A673 (cell line): Measurements from ENCODE around the gene RETREG3. TPM values are rescaled to one million over a fixed set of nuclear protein-coding genes. Genes with fewer than 3 reads are reported as not detected.
A peak's percentile ranks its signal among the peaks of the same experiment; 100 is the strongest.

Experiments
- BruUV-seq: library from RNA; stranded (reverse); fragments of 400-500 nt; replicated peaks from 2 replicates; lab custom pipeline; 2021; lab: Mats Ljungman, UMichigan
- CTCF ChIA-PET: fragments of 300-600 bp; sonication (Branson Sonifier 250); formaldehyde crosslinking; loops from one replicate; lab custom pipeline; 2022; ENCODE audit warnings: antibody characterized with exemption; lab: Charles Lee
- POLR2A ChIA-PET: fragments of 300-600 bp; sonication (Branson Sonifier 250); formaldehyde crosslinking; loops from one replicate; lab custom pipeline; 2022; ENCODE audit warnings: antibody characterized with exemption; ENCODE audit not compliant: low non-redundant PET; lab: Charles Lee
- DNase-seq: peaks from one replicate; pipeline ENCODE4 v3.0.0-alpha.2; 2015; ENCODE audit warnings: low spot score
- H3K27ac ChIP-seq: fragments of 200-600 bp; sonication (generic); 2 replicates; pipeline ENCODE4 v1.5.1; 2016; ENCODE audit warnings: mixed run types, low read depth, mild to moderate bottlenecking, mixed read lengths, antibody characterized with exemption, low read length; ENCODE audit not compliant: poor library complexity, severe bottlenecking
- H3K27me3 ChIP-seq: fragments of 200-600 bp; sonication (generic); replicated peaks from 2 replicates; pipeline ENCODE4 v1.6.1; 2017; ENCODE audit warnings: mixed run types, low read depth, mild to moderate bottlenecking, mixed read lengths, antibody characterized with exemption, low read length; ENCODE audit not compliant: insufficient read depth, poor library complexity
- H3K36me3 ChIP-seq: fragments of 200-600 bp; sonication (generic); 2 replicates; pipeline ENCODE4 v1.6.1; 2016; ENCODE audit warnings: mixed run types, mild to moderate bottlenecking, mixed read lengths, antibody characterized with exemption, low read length; ENCODE audit not compliant: insufficient read depth, poor library complexity, severe bottlenecking
- H3K4me1 ChIP-seq: fragments of 200-600 bp; sonication (generic); 2 replicates; pipeline ENCODE4 v1.6.1; 2017; ENCODE audit warnings: mixed run types, mild to moderate bottlenecking, mixed read lengths, antibody characterized with exemption, low read length; ENCODE audit not compliant: insufficient read depth, poor library complexity, severe bottlenecking
- H3K4me3 ChIP-seq: fragments of 200-600 bp; sonication (generic); 2 replicates; pipeline ENCODE4 v1.5.1; 2016; ENCODE audit warnings: low read depth, mixed run types, mild to moderate bottlenecking, mixed read lengths, low read length; ENCODE audit not compliant: poor library complexity, severe bottlenecking
- H3K9me3 ChIP-seq: fragments of 200-600 bp; sonication (generic); 2 replicates; pipeline ENCODE4 v1.6.1; 2016; ENCODE audit warnings: mixed run types, low read depth, mild to moderate bottlenecking, mixed read lengths, antibody characterized with exemption, low read length; ENCODE audit not compliant: poor library complexity, severe bottlenecking
- EZH2 ChIP-seq: fragments of 200-600 bp; sonication (generic); IDR thresholded peaks from 2 replicates; pipeline ENCODE4 v1.6.1; 2017; ENCODE audit warnings: borderline replicate concordance, low read depth, mild to moderate bottlenecking, mixed read lengths, antibody characterized with exemption, low read length; ENCODE audit not compliant: poor library complexity, severe bottlenecking
- intact Hi-C: fragments of 100-400 bp; cut with micrococcal nuclease; formaldehyde crosslinking; loops from one replicate; pipeline ENCODE4 v1.10.0; 2022; ENCODE audit not compliant: unreplicated experiment
- total RNA-seq: library from RNA; stranded (reverse); gene quantifications from 2 replicates; pipeline ENCODE4 v1.2.3, GENCODE V29; 2021
- TF ChIP-seq, protein P1 (sequence below): fragments of 300-800, 200-600 bp; sonication (generic); conservative IDR thresholded peaks from 2 replicates; pipeline ENCODE4 v1.5.1; 2017; ENCODE audit warnings: low read depth, mild to moderate bottlenecking, antibody characterized with exemption, low read length, moderate library complexity, mixed read lengths

RETREG3 gene
- total RNA-seq, 1 experiment from 2014 or later = 23.2 TPM

DNA sequence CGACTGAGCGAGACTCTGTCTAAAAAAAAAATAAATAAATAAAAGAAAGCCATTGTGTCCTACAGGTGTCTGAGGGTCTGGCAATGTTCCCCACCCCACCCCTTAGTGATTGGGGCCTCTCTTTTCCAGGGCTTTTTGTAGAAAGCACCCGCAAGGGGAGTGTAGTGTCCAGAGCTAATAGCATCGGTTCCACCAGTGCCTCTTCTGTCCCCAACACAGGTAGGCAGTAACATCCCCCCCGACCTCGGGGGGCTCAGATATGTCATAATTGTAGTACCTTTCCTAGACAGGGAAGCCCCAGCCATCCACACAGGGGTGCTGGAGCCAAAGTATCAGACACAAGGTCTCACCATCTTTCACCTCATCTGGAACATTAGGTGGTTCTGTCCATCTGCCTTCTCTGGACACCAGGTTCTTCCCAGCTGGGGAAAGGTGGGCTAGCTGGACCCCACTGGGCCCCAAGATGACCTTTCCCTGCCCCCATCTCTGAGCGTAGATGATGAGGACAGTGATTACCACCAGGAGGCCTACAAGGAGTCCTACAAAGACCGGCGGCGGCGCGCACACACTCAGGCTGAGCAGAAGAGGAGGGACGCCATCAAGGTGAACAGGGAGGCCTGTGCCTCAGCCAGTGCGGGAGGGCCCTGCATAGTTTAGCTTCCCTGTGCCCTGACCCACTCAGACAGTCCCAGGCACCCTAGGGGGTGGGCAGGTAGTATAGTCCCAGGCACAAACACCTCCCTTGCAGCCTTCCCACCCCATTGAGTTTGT, 40.6 kb downstream of the RETREG3 start:
- Histone ChIP-seq H3K36me3 (peaks cover 57% of the 10 kb centered on the region), H3K27me3 (no peaks in the 10 kb centered on the region), H3K27ac (no peak overlapping the region), H3K4me1 (peaks cover 14% of the 10 kb centered on the region), H3K9me3 (no peaks in the 10 kb centered on the region), H3K4me3 (no peak overlapping the region)
- TF ChIP-seq EZH2 = no peak
- TF ChIP-seq, protein P1, sequence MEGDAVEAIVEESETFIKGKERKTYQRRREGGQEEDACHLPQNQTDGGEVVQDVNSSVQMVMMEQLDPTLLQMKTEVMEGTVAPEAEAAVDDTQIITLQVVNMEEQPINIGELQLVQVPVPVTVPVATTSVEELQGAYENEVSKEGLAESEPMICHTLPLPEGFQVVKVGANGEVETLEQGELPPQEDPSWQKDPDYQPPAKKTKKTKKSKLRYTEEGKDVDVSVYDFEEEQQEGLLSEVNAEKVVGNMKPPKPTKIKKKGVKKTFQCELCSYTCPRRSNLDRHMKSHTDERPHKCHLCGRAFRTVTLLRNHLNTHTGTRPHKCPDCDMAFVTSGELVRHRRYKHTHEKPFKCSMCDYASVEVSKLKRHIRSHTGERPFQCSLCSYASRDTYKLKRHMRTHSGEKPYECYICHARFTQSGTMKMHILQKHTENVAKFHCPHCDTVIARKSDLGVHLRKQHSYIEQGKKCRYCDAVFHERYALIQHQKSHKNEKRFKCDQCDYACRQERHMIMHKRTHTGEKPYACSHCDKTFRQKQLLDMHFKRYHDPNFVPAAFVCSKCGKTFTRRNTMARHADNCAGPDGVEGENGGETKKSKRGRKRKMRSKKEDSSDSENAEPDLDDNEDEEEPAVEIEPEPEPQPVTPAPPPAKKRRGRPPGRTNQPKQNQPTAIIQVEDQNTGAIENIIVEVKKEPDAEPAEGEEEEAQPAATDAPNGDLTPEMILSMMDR = no peak
- ChIA-PET POLR2A (no interaction called here), CTCF (no interaction called here)
- intact Hi-C loops = no loop called here
- no peak for DNase-seq
- no TSS peak for BruUV-seq

GRCh38 chr17:42566883-42567573, 42.1 kb downstream of the RETREG3 start, which contains the start of gene MLX:
Gene MLX, plus strand, starts transcription at chr17:42567100. Its CDS starts 25 bp downstream, at chr17:42567125.
- H3K4me1 ChIP-seq = peaks cover 10% of the 10 kb centered on the region
- peaks cover 42% of the 10 kb centered on the region for H3K36me3 ChIP-seq
- ChIA-PET POLR2A (no interaction called here), CTCF (interaction anchor here (0.6 kb wide), 1 partner anchor 11 kb away, joined by 3 read pairs; no protein-coding TSS in a partner anchor)
- peak; percentile 91 for DNase-seq
- H3K27ac ChIP-seq = peak within 1 kb of the TSS; percentile 88
- intact Hi-C loops = no loop called here
- TF ChIP-seq EZH2 = no peak
- TF ChIP-seq, protein P1 = no peak
- no peaks in the 10 kb centered on the region for H3K27me3 ChIP-seq
- BruUV-seq = no TSS peak
- no peaks in the 10 kb centered on the region for H3K9me3 ChIP-seq
- H3K4me3 ChIP-seq = peak within 1 kb of the TSS; percentile 64

DNA sequence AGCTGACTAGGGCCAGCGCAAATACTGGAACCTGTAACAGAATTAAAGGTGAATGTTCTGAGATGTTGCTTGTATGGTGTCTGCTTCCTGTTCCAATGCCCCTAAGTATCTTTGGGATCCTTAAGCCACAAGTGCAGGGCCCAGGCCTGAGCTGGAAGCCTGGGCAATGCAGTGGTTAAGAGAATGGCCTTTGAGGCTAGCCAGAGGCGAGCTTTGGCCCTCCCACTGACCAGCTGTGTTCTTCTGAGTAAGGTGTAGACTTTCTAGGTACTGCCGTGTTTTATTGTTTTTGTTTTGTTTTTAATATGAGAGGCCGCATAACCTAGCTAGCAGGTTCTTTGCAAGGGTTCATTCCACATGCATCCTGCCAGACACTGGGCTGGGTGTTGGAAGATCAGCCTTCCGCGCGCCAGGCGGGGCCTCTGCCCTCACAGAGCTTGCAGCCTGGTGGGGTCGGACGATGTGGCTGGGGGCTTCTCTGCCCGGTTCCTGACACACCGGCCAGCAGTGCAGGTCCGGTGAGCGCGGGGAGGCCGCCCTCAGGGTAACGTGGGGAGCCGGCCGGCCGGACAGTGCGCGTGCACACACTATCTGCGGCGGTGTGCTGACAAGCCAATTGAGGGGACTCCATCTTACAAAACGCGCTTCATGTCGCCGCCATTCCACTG, 42.8 kb downstream of the RETREG3 start:
- peaks cover 10% of the 10 kb centered on the region for H3K4me1 ChIP-seq
- TF ChIP-seq, protein P1 = no peak
- H3K27ac ChIP-seq = peak overlapping the region; percentile 88
- ChIA-PET POLR2A (no interaction called here), CTCF (no interaction called here)
- H3K9me3 ChIP-seq = no peaks in the 10 kb centered on the region
- H3K27me3 ChIP-seq = no peaks in the 10 kb centered on the region
- DNase-seq = no peak
- peak overlapping the region; percentile 64 for H3K4me3 ChIP-seq
- no TSS peak for BruUV-seq
- intact Hi-C loops = no loop called here
- H3K36me3 ChIP-seq = peaks cover 35% of the 10 kb centered on the region
